HG02870 (cell line): ENCODE measurements around the gene DOC2B.
"Not testable (repeated sequence)": the region's sequence is repeated elsewhere in the genome, so short reads cannot be mapped to it uniquely, and the experiment has no call there.

Experiments used
- ATAC-seq: cut with Tn5 transposase; IDR thresholded peaks from one replicate; pipeline ENCODE4 v1.9.1; 2021; ENCODE audit warnings: mild to moderate bottlenecking, moderate library complexity; ENCODE audit not compliant: unreplicated experiment

The DOC2B gene

GRCh38 chr17:181245-182049 is at the start of gene DOC2B:
DOC2B (minus strand) TSS chr17:181650; CDS start chr17:181479, 171 bp downstream.
- no peak for ATAC-seq

DNA sequence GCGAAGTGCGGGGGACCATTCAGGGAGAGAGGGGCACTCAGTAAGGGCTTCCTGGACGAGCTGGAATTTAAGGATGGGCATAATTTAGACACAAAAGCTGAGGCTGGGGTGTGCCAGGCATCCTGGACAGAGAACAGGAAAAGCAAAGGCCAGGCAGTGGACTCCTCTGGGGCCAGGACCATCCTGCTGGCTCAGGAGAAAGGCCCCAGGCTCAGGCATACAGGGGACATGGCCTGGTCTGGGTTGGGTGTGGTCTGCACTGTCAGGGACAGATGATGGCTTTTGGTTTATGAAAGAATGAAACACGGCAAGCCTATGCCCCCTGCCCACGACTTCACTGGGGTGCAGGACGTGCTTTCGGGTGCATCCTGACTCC is 48.9 kb upstream of the DOC2B start:
- ATAC-seq, result no peak

DNA sequence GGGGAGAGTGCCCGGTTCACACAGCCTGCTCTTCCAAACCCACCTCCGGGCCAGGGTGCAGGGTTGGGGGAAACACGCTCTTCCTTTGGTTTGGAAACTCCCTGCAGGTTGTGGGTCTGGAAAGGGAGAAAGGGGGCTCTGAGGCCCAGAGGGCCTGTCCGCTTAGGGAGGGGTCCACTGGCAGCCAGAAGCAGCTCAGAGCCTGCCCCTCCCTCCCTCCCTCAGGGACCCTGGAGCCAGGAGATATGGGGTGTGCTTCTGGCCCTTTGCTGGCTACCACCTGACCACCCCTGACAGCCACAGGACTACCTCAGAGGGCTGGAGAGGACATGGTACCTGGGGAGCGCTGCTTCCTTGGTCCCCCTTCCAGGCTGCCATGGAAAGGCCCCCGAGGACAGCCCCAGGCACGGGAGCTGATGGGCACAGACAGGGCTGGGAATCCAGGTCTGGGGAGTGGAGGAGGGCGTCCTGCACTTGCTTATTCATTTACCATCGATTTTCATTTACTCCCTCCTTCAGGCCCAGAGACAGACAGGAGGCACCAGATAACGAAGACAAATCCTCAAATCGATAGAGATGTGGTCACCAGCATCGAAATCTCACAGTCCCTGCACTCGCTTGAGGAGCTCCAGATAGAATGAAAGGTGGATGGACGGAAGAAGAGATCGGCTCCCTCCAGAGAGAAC is 48.4 kb upstream of the DOC2B start:
- ATAC-seq, result no peak

DNA sequence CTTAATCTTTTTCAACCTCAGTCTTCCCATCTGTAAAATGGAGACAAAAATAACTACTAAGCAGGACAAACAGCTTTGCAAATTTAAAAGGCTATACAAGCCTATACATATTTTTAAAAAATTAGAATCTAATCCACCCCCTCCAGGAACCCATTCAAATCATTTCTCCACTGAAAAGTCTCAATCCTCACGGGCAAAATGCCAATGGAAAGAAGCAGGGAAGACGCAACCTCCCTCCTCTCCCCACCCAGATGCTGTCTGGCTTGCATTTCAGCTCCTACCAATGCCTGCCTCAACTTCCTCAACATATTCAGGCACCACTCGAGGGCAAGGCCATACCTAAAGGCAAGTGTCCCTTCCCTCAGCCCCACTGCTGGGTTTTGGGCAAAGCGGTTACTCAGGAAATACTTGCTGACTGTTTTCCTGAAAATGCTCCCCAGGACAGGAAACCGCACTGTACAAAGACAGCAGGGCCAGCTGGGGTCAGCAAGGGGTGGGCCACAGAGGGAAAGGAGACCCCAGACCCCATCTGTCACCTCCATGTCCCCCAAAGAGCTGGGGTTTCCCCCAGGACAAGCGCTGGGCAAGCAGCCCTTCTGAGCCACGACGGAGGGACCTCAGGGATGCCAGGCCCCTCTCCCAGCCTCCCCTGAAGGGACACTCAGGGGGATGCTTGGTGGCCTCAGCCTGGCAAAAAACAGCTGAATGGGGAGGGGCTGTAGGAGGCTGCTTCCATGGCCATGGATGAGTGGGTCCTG is 47.7 kb upstream of the DOC2B start:
- ATAC-seq, result no peak

DNA sequence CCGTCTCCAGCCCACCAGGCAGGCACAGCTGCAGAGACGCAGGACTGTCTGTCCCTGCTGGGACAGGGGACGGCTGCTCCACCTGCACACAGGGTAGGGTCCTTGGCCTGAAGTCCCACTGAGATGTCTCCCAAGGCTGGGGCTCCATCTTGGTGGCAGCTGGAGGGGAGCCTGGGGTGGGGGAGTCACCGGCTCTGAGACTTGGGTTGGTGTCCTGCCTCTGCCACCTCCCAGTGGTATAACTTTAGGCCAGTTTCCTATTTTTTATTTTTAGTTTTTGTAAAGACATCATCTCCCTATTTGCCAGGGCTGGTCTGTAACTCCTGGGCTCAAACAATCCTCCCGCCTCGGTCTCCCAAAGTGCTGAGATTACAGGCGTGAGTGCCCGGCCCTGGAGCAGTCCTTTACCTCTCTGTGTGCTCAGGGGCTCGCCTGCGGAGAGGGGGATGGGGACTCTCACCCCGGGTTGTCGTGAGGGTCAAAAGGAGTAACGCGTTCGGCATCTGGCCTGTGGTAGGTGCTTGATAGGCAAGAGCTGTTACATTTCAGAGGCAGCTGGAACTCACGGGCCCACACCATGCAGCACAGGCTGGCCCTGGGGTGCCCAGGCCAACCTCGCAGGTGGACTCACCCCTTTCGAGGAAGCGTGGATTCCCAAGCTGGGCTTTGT is 46.6 kb upstream of the DOC2B start:
- ATAC-seq, result no peak

DNA sequence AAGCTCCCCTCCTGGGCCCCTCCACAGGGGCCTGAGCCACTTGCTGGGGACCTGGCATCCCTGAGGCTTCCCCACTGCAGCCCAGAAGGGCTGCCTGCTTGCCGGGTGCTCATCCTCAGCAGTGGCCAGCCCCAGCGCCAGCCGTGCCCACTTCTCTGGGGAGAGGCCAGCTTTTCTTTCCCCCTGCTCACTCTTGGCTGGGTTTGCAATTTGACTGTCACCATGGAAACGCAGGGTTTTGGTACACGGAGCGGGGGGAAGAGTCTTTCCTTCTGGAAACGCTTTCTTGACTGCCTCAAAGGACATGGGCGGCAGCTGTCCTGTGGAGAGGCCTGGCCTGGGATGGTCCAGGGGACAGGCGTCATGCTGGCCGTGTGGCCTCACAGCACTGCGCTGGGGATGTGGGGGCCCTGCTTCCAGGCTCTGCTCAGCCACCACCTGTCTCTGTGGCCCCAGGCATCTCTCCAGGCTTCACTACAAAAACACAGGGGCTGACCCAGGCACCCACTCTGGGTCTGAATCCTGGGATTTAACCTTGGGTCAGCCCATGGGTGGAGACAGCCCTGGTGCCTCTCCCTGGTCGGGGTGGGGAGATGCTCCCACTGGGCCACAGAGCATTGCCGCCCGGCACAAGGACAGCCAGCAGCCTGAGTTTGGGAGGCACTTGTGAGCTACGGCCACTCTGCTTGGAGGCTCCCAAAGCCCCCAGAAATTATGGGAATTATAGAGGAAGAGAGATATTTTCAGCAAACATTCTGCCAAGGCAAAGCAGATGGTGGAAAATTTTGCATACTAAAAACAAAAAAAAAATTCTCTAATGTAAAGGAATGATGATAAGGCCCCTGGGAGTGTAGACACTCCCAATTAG is 45.9 kb upstream of the DOC2B start:
- no peak for ATAC-seq

- ATAC-seq, result no peak
Observed at GRCh38 chr17:226108-227077, 44.9 kb upstream of the DOC2B start.

GRCh38 chr17:225551-225950 is 44.1 kb upstream of the DOC2B start:
- no peak for ATAC-seq

DNA sequence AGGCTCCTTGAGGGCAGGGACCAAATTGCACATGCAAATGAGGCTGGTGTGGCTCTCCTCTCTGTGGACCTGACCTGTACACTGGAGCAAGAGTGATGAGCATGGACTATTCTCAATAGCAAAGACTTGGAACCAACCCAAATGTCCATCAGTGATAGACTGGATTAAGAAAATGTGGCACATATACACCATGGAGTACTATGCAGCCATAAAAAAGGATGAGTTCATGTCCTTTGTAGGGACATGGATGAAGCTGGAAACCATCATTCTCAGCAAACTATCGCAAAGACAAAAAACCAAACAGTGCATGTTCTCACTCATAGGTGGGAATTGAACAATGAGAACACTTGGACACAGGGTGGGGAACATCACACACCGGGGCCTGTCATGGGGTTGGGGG is 43.1 kb upstream of the DOC2B start:
- not testable (repeated sequence) for ATAC-seq

GRCh38 chr17:223723-224471 is 42.4 kb upstream of the DOC2B start:
- ATAC-seq, result no peak

GRCh38 chr17:222172-222571 is 40.7 kb upstream of the DOC2B start:
- no peak for ATAC-seq

DNA sequence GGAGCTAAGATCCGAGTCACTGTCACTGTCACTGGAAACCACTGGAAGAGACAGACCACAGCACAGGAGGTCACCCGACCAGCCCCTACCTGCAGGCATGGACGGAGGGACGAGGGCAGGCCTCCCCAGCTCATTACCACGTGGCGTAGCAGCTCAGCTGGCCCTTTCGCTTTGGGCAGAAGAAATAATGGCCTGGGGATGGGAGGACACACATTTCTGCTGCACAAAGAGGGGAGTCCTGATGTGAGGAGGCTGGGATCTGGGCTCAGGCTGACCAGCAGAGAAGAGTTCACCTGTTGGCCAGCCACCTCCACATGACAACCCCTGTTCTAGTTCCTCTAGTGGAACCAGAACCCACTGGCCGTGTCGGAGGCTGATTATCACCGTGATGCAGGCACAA is 38.2 kb upstream of the DOC2B start:
- ATAC-seq, result no peak

GRCh38 chr17:218432-219110 is 37.1 kb upstream of the DOC2B start:
- no peak for ATAC-seq

GRCh38 chr17:216625-217024 is 35.2 kb upstream of the DOC2B start:
- no peak for ATAC-seq

- not testable (repeated sequence) for ATAC-seq
Observed at GRCh38 chr17:215563-216478, 34.4 kb upstream of the DOC2B start.

- ATAC-seq, result no peak
Observed at GRCh38 chr17:214881-215331, 33.5 kb upstream of the DOC2B start.
